SK-N-SH (cell line): ENCODE data around the gene ATG16L2.

Experiments
- JUND ChIP-seq: IDR thresholded peaks from 2 replicates; pipeline ENCODE4 v1.4.0; 2012
- PBX3 ChIP-seq: IDR thresholded peaks from 2 replicates; pipeline ENCODE4; 2012
- POLR2AphosphoS5 ChIP-seq: IDR thresholded peaks from 2 replicates; pipeline ENCODE4 v1.6.1; 2012; ENCODE audit warnings: low read depth, low read length
- RAD21 ChIP-seq: IDR thresholded peaks from 2 replicates; pipeline ENCODE4 v1.6.1; 2012; ENCODE audit warnings: mild to moderate bottlenecking, low read length
- TAF1 ChIP-seq: IDR thresholded peaks from 2 replicates; pipeline ENCODE4 v1.6.1; 2012; ENCODE audit warnings: low read depth, mild to moderate bottlenecking, low read length, moderate library complexity, borderline replicate concordance
- YY1 ChIP-seq: IDR thresholded peaks from 2 replicates; pipeline ENCODE4 v1.4.0; 2012; ENCODE audit warnings: low read depth, mild to moderate bottlenecking
- ZBTB33 ChIP-seq: IDR thresholded peaks from 2 replicates; pipeline ENCODE4 v1.4.0; 2012; ENCODE audit warnings: low read depth, borderline replicate concordance
- TF ChIP-seq, protein P1 (sequence below): IDR thresholded peaks from 2 replicates; pipeline ENCODE4 v1.4.0; 2012; ENCODE audit warnings: low read depth, borderline replicate concordance
- TF ChIP-seq, protein P2 (sequence below): fragments of 200-600 bp; sonication (generic); IDR thresholded peaks from 2 replicates; pipeline ENCODE4 v1.6.1; 2017; ENCODE audit warnings: antibody characterized with exemption, mild to moderate bottlenecking, moderate library complexity

- TF ChIP-seq TAF1 (0 out of 2 replicates have a peak, but pooled peaks have one; percentile 8), YY1 (no peak), JUND (no peak), RAD21 (peak; percentile 24; the same call in 1 of the 2 replicates), POLR2AphosphoS5 (no peak), PBX3 (no peak), ZBTB33 (no peak)
- TF ChIP-seq, protein P1, sequence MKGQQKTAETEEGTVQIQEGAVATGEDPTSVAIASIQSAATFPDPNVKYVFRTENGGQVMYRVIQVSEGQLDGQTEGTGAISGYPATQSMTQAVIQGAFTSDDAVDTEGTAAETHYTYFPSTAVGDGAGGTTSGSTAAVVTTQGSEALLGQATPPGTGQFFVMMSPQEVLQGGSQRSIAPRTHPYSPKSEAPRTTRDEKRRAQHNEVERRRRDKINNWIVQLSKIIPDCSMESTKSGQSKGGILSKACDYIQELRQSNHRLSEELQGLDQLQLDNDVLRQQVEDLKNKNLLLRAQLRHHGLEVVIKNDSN = no peak
- TF ChIP-seq, protein P2, sequence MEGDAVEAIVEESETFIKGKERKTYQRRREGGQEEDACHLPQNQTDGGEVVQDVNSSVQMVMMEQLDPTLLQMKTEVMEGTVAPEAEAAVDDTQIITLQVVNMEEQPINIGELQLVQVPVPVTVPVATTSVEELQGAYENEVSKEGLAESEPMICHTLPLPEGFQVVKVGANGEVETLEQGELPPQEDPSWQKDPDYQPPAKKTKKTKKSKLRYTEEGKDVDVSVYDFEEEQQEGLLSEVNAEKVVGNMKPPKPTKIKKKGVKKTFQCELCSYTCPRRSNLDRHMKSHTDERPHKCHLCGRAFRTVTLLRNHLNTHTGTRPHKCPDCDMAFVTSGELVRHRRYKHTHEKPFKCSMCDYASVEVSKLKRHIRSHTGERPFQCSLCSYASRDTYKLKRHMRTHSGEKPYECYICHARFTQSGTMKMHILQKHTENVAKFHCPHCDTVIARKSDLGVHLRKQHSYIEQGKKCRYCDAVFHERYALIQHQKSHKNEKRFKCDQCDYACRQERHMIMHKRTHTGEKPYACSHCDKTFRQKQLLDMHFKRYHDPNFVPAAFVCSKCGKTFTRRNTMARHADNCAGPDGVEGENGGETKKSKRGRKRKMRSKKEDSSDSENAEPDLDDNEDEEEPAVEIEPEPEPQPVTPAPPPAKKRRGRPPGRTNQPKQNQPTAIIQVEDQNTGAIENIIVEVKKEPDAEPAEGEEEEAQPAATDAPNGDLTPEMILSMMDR = peak; percentile 67
Measured at GRCh38 chr11:72812967-72813739, 1.1 kb upstream of the ATG16L2 start.
